ENCODE measurements around the gene PAX9. TPM values are rescaled to one million over a fixed set of nuclear protein-coding genes. Genes with fewer than 3 reads are reported as not detected.
"Not testable (repeated sequence)": the region's sequence is repeated elsewhere in the genome, so short reads cannot be mapped to it uniquely, and the experiment has no call there.

The PAX9 gene
- total RNA-seq, 4 donors from 2014 or later = 0.81 to 5.4 (median 1.3) TPM

DNA sequence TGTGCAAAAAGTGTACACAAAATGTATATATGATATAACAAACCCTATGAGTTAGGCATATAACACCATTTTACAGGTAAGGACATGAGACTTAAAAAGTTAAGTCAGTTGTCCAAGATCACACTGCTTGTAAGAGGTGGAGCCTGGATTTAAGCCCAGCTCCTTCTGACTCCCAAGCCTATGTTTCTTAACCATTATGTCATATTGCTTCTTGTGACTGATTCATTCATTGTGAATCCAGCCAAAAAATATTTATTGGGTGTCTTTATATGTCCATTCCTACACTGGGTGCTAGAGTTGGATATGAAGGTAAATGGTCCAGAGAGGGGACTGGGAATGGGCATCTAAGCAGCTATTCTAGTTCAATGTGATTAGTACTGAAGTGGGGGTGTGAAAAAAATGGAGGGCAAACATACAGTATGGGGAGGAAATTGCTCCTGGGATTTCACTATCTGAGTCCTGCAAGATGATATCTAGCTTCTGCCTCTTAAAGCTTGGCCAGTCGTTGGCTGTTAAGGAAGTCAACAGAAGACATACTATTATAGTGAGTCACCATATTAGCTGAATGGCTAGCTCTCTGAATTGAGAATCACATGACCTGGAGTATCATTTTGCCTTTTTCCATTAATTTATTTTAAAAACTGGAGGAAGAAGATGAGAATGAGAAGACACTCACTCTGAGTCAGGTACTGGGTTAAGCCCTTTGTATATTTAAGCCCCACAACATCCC, 28.8 kb downstream of the PAX9 start:
- no peak overlapping the region for H3K4me3 ChIP-seq
- H3K4me1 ChIP-seq = no peaks in the 10 kb centered on the region
- no peak for TF ChIP-seq POLR2AphosphoS5 (IDR thresholded peaks at IDR 0.05)
- no peak for TF ChIP-seq POLR2A (IDR thresholded peaks at IDR 0.05)
- no peak for TF ChIP-seq EP300 (IDR thresholded peaks at IDR 0.05)
- TF ChIP-seq, protein P1, sequence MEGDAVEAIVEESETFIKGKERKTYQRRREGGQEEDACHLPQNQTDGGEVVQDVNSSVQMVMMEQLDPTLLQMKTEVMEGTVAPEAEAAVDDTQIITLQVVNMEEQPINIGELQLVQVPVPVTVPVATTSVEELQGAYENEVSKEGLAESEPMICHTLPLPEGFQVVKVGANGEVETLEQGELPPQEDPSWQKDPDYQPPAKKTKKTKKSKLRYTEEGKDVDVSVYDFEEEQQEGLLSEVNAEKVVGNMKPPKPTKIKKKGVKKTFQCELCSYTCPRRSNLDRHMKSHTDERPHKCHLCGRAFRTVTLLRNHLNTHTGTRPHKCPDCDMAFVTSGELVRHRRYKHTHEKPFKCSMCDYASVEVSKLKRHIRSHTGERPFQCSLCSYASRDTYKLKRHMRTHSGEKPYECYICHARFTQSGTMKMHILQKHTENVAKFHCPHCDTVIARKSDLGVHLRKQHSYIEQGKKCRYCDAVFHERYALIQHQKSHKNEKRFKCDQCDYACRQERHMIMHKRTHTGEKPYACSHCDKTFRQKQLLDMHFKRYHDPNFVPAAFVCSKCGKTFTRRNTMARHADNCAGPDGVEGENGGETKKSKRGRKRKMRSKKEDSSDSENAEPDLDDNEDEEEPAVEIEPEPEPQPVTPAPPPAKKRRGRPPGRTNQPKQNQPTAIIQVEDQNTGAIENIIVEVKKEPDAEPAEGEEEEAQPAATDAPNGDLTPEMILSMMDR (IDR thresholded peaks at IDR 0.05) = no peak
- WGBS, 2 donors (ENCODE audit: low coverage in 1 of 2) = 43 to 100% methylated on average over 1 of the region's 1 CpG
- H3K9me3 ChIP-seq = peaks cover 0 to 11% (median 0%) of the 10 kb centered on the region in 3 donors
- ATAC-seq = no peak
- H3K36me3 ChIP-seq = no peaks in the 10 kb centered on the region
- H3K27ac ChIP-seq = no peak overlapping the region
- H3K27me3 ChIP-seq = no peaks in the 10 kb centered on the region

DNA sequence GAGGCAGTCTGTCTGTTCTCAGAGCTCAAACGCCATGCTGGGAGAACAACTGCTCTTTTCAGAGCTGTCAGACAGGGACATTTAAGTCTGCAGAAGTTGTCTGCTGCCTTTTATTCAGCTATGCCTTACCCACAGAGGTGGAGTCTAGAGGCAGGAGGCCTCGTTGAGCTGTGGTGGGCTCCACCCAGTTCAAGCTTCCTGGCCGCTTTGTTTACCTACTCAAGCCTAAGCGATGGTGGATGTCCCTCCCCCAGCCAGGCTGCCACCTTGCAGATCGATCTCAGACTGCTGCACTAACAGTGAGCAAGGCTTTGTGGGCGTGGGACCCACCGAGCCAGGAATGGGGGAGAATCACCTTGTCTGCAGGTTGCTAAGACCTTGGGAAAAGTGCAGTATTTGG, 37.8 kb downstream of the PAX9 start:
- H3K36me3 ChIP-seq, H3K27ac ChIP-seq, ATAC-seq, H3K27me3 ChIP-seq, H3K4me1 ChIP-seq, H3K4me3 ChIP-seq: not testable (repeated sequence)
- peaks cover 0 to 13% (median 0%) of the 10 kb centered on the region in 3 donors for H3K9me3 ChIP-seq
- WGBS, 2 donors (ENCODE audit: low coverage in 1 of 2) = 87% methylated on average over 3 of the region's 7 CpGs; no CpG with 5 or more reads in 1 of the 2 donors

DNA sequence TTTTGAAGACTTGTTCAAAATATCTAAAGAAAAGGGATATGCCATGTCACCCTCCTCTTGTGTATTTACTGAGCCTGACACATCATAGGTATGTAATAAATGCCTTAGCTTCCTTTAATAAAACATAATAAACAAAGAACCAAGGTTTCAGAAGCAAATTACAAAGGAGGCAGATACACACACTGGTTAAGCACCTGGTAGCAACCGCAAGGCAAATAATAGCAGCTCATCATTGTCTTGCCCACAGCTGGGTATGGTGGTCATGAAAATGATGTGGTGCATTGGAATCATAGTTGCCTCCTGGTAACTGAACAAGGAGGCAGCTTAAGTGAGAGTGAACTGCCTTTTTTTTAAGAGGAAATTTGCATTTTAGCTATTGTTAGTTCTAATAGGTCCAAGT, 39.0 kb downstream of the PAX9 start:
- H3K27me3 ChIP-seq = no peaks in the 10 kb centered on the region
- ATAC-seq = no peak
- WGBS, 2 donors (ENCODE audit: low coverage in 1 of 2) = 89% methylated on average over 1 of the region's 1 CpG
- TF ChIP-seq, protein P1 (IDR thresholded peaks at IDR 0.05) = no peak
- no peak for TF ChIP-seq POLR2AphosphoS5 (IDR thresholded peaks at IDR 0.05)
- no peak for TF ChIP-seq EP300 (IDR thresholded peaks at IDR 0.05)
- no peak for TF ChIP-seq POLR2A (IDR thresholded peaks at IDR 0.05)
- H3K9me3 ChIP-seq = peaks cover 0 to 2% (median 0%) of the 10 kb centered on the region in 3 donors
- no peaks in the 10 kb centered on the region for H3K36me3 ChIP-seq
- no peaks in the 10 kb centered on the region for H3K4me1 ChIP-seq
- no peak overlapping the region for H3K27ac ChIP-seq
- no peak overlapping the region for H3K4me3 ChIP-seq

DNA sequence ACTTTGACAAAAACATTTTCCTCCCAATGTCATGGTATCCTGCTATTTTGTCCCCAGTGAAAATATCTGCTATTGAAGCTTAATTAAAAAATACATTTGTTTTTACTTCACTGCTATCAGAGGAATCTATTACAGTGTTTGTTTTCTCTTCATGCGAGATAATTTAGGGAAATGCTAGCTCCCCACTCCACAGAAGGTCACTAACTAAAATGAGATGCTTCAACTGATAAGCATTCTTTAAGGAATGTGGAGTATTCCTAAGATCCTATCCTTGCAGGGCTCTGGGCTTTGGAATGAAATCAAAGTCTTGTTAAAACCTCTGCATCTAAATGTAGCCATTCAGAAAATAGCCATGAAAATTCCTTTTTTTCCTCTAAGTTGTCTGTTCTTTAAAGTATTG, 39.5 kb downstream of the PAX9 start:
- Histone ChIP-seq H3K9me3 (no peaks in the 10 kb centered on the region), H3K4me1 (no peaks in the 10 kb centered on the region), H3K36me3 (no peaks in the 10 kb centered on the region), H3K4me3 (no peak overlapping the region), H3K27ac (no peak overlapping the region), H3K27me3 (no peaks in the 10 kb centered on the region)
- TF ChIP-seq, protein P1 (IDR thresholded peaks at IDR 0.05) = no peak
- TF ChIP-seq POLR2AphosphoS5 (IDR thresholded peaks at IDR 0.05) (no peak), EP300 (IDR thresholded peaks at IDR 0.05) (no peak), POLR2A (IDR thresholded peaks at IDR 0.05) (no peak)
- no peak for ATAC-seq
- 11 to 38% methylated on average over 1 of the region's 1 CpG for WGBS, 2 donors (ENCODE audit: low coverage in 1 of 2)

DNA sequence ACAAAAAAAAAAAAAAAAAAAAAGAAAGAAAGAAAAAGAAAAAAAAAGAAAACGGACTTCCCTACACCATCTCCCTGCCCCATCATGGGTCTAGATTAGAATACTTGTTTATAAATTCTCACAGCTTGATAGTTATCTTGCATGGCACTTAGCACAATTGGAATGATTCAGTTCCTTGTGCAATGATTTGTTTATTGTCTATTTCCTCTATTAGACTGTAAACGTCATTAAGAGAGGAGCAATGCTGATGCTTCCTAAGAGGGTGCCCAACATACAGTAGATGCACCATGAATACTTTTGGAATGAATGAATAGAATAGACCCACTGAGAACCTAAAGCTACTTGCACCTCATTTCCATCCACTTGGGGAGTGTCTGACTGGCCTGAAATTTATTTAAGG, 40.8 kb downstream of the PAX9 start:
- no peaks in the 10 kb centered on the region for H3K36me3 ChIP-seq
- H3K27ac ChIP-seq = no peak overlapping the region
- H3K27me3 ChIP-seq = no peaks in the 10 kb centered on the region
- no peak for TF ChIP-seq POLR2AphosphoS5 (IDR thresholded peaks at IDR 0.05)
- no peak for TF ChIP-seq EP300 (IDR thresholded peaks at IDR 0.05)
- no peak for TF ChIP-seq POLR2A (IDR thresholded peaks at IDR 0.05)
- TF ChIP-seq, protein P1 (IDR thresholded peaks at IDR 0.05) = no peak
- WGBS, 2 donors (ENCODE audit: low coverage in 1 of 2) = 59 to 71% methylated on average over 1 to 2 of the region's 2 CpGs
- no peaks in the 10 kb centered on the region for H3K9me3 ChIP-seq
- no peaks in the 10 kb centered on the region for H3K4me1 ChIP-seq
- ATAC-seq = no peak
- H3K4me3 ChIP-seq = no peak overlapping the region
